MM.1S (cell line): ENCODE results near the gene GZMM.

Experiments used
- DNase-seq: peaks from one replicate; pipeline ENCODE4 v3.0.0-alpha.2; 2015
- H2AFZ ChIP-seq: fragments of 300-600 bp; sonication (generic); 2 replicates; pipeline ENCODE4 v1.6.0; 2016; ENCODE audit warnings: antibody characterized with exemption, low read length
- H3F3A ChIP-seq: fragments of 300-600 bp; sonication (generic); 2 replicates; pipeline ENCODE4 v1.6.1; 2016; ENCODE audit warnings: mild to moderate bottlenecking, antibody characterized with exemption, low read length, moderate library complexity, mixed read lengths; ENCODE audit not compliant: insufficient read depth
- H3K27ac ChIP-seq: fragments of 300-600 bp; sonication (generic); 2 replicates; pipeline ENCODE4 v1.5.1; 2016; ENCODE audit warnings: mild to moderate bottlenecking, low read length
- H3K27me3 ChIP-seq: fragments of 300-600 bp; sonication (generic); replicated peaks from 2 replicates; pipeline ENCODE4 v1.6.0; 2016; ENCODE audit warnings: low read length; ENCODE audit not compliant: insufficient read depth
- H3K36me3 ChIP-seq: fragments of 300-600 bp; sonication (generic); replicated peaks from 2 replicates; pipeline ENCODE4 v1.6.1; 2016; ENCODE audit warnings: mild to moderate bottlenecking, low read length, mixed read lengths; ENCODE audit not compliant: insufficient read depth
- H3K4me1 ChIP-seq: fragments of 300-600 bp; sonication (generic); 2 replicates; pipeline ENCODE4 v1.6.1; 2016; ENCODE audit warnings: low read length, mixed read lengths
- H3K4me2 ChIP-seq: fragments of 300-600 bp; sonication (generic); 2 replicates; pipeline ENCODE4 v1.6.0; 2016; ENCODE audit warnings: low read depth, low read length
- H3K4me3 ChIP-seq: fragments of 300-600 bp; sonication (generic); 2 replicates; pipeline ENCODE4 v1.5.1; 2016; ENCODE audit warnings: low read length, mixed read lengths
- H3K79me2 ChIP-seq: fragments of 300-600 bp; sonication (generic); 2 replicates; pipeline ENCODE4 v1.6.1; 2016; ENCODE audit warnings: mixed run types, low read length, mixed read lengths
- H3K9ac ChIP-seq: fragments of 300-600 bp; sonication (generic); 2 replicates; pipeline ENCODE4 v1.6.1; 2016; ENCODE audit warnings: low read length, mixed read lengths
- H3K9me2 ChIP-seq: fragments of 300-600 bp; sonication (generic); replicated peaks from 2 replicates; pipeline ENCODE4 v1.6.1; 2016; ENCODE audit warnings: mild to moderate bottlenecking, low read length, mixed read lengths; ENCODE audit not compliant: insufficient read depth
- H3K9me3 ChIP-seq: fragments of 300-600 bp; sonication (generic); replicated peaks from 2 replicates; pipeline ENCODE4 v1.6.1; 2016; ENCODE audit warnings: mild to moderate bottlenecking, low read length, mixed read lengths; ENCODE audit not compliant: insufficient read depth
- H4K20me1 ChIP-seq: fragments of 300-600 bp; sonication (generic); 2 replicates; pipeline ENCODE4 v1.6.1; 2016; ENCODE audit warnings: mild to moderate bottlenecking, low read length, moderate library complexity, mixed read lengths; ENCODE audit not compliant: insufficient read depth
- EZH2 ChIP-seq: fragments of 300-600 bp; sonication (generic); optimal IDR thresholded peaks from 2 replicates; pipeline ENCODE3; 2017; ENCODE audit warnings: low read depth, mild to moderate bottlenecking, antibody characterized with exemption, low read length, mixed read lengths
- EZH2phosphoT487 ChIP-seq: fragments of 300-600 bp; sonication (generic); IDR thresholded peaks from 2 replicates; pipeline ENCODE4 v1.6.1; 2018; ENCODE audit warnings: antibody characterized with exemption, low read length
- TF ChIP-seq, protein P1 (sequence below): fragments of 300-600 bp; sonication (generic); IDR thresholded peaks from 2 replicates; pipeline ENCODE4 v1.5.1; 2016; ENCODE audit warnings: antibody characterized with exemption, low read length, mixed read lengths

The GZMM gene

DNA sequence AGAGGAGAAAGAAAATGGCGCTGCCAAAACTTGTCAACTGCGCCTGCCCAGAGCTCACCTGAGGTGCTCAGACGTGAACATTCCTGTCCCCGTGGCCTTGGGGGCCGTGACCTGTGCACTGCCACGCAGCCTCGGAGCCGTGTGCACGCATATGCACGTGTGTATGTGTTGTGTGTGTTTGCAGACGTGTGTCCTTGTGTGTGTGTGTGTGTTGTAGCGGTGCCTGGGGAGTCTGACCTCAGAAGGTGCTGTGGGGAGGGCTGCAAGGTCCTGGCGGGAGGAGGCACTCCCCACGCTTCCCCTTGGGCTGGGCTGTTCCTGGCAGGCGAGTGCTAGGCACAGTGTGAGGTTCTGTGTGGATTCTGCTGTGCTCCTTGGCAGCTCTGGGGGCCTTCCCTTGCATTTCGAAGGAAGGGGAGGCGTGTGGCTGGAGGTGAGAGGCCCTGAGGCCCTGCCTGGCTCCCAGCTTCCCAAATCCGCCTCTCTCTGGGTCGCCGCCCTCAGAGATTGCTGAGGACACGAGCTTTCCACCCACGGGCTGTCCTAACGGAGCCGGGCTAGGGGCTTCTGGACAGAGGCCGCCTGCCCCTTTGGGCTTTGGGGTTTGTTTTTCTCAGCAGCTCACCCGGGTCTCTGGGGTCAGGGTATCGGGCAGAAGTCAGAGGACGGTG, 33.0 kb downstream of the GZMM start:
- Histone ChIP-seq H4K20me1 (peaks cover 27% of the 10 kb centered on the region), H3K27me3 (no peaks in the 10 kb centered on the region), H3K36me3 (peaks cover 4% of the 10 kb centered on the region; the same call in 1 of the 2 replicates), H3K9me3 (no peaks in the 10 kb centered on the region), H2AFZ (no peak overlapping the region), H3K9ac (no peak overlapping the region), H3K4me1 (peaks cover 8% of the 10 kb centered on the region; the same call in 1 of the 2 replicates), H3K27ac (no peak overlapping the region), H3K4me3 (no peak overlapping the region), H3K9me2 (no peaks in the 10 kb centered on the region), H3K79me2 (peaks cover 81% of the 10 kb centered on the region), H3F3A (peaks cover 2% of the 10 kb centered on the region), H3K4me2 (no peak overlapping the region)
- no peak for DNase-seq
- TF ChIP-seq EZH2 (no peak), EZH2phosphoT487 (no peak)
- TF ChIP-seq, protein P1, sequence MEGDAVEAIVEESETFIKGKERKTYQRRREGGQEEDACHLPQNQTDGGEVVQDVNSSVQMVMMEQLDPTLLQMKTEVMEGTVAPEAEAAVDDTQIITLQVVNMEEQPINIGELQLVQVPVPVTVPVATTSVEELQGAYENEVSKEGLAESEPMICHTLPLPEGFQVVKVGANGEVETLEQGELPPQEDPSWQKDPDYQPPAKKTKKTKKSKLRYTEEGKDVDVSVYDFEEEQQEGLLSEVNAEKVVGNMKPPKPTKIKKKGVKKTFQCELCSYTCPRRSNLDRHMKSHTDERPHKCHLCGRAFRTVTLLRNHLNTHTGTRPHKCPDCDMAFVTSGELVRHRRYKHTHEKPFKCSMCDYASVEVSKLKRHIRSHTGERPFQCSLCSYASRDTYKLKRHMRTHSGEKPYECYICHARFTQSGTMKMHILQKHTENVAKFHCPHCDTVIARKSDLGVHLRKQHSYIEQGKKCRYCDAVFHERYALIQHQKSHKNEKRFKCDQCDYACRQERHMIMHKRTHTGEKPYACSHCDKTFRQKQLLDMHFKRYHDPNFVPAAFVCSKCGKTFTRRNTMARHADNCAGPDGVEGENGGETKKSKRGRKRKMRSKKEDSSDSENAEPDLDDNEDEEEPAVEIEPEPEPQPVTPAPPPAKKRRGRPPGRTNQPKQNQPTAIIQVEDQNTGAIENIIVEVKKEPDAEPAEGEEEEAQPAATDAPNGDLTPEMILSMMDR, result no peak

DNA sequence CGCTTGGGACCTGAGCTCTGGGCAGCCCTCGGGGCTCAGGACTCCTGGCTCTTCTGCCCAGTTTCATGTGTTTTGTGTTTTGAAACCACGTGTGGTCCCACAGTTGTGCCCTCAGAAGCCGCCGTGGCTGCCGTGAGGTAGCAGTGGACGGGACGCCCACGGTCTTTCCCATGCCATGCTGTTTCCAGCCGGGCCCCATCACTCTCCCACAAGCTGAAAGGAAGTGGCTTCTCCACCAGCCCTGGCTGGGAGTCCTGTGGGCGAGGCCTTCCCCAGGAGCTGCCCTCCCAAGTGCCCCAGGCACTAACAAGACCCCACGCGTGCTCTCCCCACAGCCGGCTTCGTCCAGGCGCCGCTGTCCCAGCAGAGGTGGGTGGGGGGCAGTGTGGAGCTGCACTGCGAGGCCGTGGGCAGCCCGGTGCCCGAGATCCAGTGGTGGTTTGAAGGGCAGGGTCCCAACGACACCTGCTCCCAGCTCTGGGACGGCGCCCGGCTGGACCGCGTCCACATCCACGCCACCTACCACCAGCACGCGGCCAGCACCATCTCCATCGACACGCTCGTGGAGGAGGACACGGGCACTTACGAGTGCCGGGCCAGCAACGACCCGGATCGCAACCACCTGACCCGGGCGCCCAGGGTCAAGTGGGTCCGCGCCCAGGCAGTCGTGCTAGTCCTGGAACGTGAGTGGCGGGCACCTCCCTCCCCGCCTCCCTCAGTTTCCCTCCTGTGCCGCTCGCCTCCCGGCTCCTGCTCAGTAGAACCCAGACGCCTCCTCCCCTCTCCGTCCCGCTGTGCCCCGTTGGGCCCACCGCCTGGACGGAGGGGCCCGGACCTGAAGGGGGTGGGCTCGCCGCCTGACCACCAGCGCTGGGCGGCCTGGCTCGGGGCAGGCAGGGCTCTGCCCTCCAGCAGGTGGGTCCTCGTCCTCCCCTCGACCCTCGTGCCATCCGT, 33.9 kb downstream of the GZMM start:
- no peak overlapping the region for H3K27ac ChIP-seq
- TF ChIP-seq EZH2phosphoT487 (no peak), EZH2 (no peak)
- TF ChIP-seq, protein P1, result no peak

DNA sequence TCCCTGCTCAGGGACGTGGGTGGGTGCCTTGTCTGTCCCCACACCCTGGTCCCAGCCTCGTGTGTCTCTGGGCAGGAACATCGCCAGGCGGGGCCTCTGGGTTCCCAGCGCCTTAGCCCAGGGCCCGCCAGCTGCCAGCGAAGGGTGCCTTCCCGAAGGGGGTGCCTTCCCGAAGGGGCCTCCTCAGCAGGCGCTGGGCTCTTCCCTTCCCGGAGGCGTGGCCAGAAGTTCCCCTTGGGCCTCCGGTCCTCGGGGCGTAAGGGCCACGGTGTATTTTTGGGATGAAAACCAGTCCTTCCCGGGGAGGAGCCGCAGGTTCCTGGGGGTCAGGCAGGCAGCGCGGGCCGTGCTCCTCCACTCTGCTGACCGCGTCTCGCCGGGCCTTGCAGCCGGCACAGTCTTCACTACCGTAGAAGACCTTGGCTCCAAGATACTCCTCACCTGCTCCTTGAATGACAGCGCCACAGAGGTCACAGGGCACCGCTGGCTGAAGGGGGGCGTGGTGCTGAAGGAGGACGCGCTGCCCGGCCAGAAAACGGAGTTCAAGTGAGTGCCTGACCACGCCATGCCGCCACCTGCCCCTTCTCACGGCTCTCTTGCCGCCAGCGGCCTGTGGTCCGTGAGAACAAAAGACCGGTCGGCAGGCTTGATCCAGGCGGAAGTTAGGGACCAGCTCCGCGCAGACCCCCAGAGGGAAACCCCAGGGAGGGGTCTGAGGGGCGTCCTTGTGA, 35.4 kb downstream of the GZMM start:
- Histone ChIP-seq H3K9me3 (no peaks in the 10 kb centered on the region), H3K27ac (no peak overlapping the region), H3K4me2 (no peak overlapping the region), H3K36me3 (peaks cover 4% of the 10 kb centered on the region; the same call in 1 of the 2 replicates), H3K27me3 (no peaks in the 10 kb centered on the region), H3K9ac (no peak overlapping the region), H3F3A (no peaks in the 10 kb centered on the region), H3K4me1 (0 out of 2 replicates have a peak, but pooled peaks cover 3% of the 10 kb centered on the region), H3K9me2 (no peaks in the 10 kb centered on the region), H4K20me1 (peaks cover 27% of the 10 kb centered on the region), H3K4me3 (no peak overlapping the region), H2AFZ (no peak overlapping the region), H3K79me2 (peaks cover 62% of the 10 kb centered on the region)
- DNase-seq, result no peak
- TF ChIP-seq, protein P1, result no peak
- TF ChIP-seq EZH2phosphoT487 (no peak), EZH2 (no peak)

More for the DNA sequence above, 33.9 kb downstream of the GZMM start:
- Histone ChIP-seq H3K27me3 (no peaks in the 10 kb centered on the region), H3K9me2 (no peaks in the 10 kb centered on the region), H3K9me3 (no peaks in the 10 kb centered on the region), H3K36me3 (peaks cover 4% of the 10 kb centered on the region; the same call in 1 of the 2 replicates), H4K20me1 (peaks cover 27% of the 10 kb centered on the region), H3F3A (no peaks in the 10 kb centered on the region), H3K4me3 (no peak overlapping the region), H2AFZ (no peak overlapping the region), H3K9ac (no peak overlapping the region), H3K79me2 (peaks cover 77% of the 10 kb centered on the region), H3K4me2 (no peak overlapping the region), H3K4me1 (peaks cover 8% of the 10 kb centered on the region; the same call in 1 of the 2 replicates)
- DNase-seq, result no peak
